GM18909 (cell line): ENCODE measurements around the gene SMURF1.
"Not testable (repeated sequence)": the region's sequence is repeated elsewhere in the genome, so short reads cannot be mapped to it uniquely, and the experiment has no call there.

ENCODE experiments used
- ATAC-seq: cut with Tn5 transposase; IDR thresholded peaks from one replicate; pipeline ENCODE4 v1.9.1; 2021; ENCODE audit warnings: mild to moderate bottlenecking; ENCODE audit not compliant: unreplicated experiment, poor library complexity

Gene SMURF1

DNA sequence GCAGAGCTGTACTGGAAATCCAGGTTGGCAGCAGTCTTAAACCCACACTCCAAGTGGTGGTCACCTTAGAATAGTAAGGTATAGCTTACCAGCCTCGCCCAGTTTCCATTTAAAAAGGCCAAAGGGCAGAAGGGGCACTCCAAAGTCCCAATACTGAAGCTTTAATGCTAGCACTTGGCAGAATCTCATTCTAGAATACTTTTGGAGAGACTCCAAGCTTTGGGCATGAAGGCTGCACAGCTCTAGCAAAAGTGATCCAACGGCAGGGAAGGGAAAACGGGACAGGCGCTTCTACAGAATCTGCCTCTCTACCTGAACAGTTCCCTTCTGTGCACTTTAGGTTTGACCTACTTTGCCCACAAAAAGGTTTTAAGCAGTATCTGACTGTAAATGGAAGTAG lies 19.7 kb downstream of the SMURF1 start:
- ATAC-seq = no peak

DNA sequence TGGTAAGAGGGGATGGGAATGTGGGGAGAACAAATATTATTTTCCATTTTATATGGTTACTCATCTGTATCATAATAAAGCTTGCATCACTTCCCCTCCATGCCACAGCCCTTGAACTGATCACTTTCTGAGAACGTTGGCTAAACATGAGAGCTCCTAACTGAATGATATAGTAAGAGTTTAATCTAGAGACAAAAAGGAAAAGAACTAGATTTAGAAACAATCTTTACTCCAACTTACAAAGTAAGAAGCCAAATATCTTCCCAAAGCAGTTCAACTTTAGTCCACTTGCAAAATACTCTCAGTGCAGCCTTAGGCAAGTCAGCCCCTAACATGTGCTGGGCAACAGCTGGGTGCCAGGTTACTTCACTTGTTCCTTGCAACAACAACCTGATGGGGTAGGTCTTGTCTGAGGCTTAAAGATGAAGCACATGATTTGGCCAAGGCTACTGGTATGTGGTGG lies 20.3 kb downstream of the SMURF1 start:
- no peak for ATAC-seq

DNA sequence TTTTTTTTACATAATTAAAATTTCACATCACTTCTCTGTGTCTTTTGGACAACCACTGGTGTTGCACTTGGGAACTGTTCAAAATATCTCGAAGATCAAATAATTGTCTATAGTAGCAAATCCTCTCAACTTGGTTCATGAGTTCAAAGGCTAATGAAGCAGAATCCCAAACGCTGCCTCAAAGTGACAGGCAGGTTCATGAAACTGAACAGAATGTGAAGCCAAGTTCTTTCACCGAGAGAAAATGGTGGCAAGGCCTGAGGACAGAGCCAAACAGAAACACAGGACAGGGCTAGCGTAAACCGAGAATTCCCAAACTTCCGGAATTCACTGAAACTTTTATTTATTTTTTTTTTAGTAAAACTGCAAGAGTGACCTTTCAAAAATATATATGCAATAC lies 21.1 kb downstream of the SMURF1 start:
- ATAC-seq = no peak

DNA sequence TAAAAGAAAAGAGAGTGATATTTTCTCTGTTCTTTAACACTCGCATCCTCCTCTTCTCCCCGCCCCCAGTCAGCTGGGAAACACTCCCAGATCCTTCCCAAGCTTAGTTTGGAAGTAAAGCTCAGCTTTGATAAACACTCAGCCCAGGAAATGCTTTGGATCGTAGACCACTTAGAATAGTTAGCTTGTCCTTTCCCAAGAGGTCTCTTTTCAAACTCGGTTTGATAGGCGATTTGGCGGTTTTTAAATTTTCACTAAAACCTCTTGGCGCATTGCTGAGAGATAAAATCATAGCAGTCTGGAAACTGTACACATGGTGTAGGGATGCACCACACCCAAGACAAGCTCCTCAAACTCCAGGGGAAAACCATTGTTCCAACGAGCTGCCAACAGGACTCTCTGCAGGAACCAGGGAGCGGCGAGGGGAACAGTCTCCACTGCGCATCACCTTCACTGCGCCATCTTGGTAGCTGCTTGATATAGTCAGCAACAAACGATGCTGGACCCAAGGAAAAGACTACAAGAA lies 22.3 kb downstream of the SMURF1 start:
- no peak for ATAC-seq

DNA sequence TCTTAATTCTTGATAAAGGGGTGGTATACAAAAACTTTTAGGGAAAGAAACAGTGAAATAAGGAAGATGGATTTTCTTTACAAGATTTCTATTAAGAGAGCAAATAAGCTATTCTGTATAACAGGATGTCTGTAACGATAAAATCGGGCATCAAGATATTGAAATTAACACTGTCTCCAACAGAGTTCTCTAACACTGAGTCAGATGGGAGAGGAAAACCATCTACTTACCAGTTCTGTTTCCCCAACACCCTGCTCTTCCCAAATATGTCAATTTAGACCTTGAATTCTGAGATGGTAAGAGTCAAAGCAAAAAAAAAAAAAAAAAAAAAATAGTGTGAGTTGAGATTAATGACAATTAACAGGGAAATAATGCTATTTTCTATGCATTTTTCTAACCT lies 23.0 kb downstream of the SMURF1 start:
- no peak for ATAC-seq

DNA sequence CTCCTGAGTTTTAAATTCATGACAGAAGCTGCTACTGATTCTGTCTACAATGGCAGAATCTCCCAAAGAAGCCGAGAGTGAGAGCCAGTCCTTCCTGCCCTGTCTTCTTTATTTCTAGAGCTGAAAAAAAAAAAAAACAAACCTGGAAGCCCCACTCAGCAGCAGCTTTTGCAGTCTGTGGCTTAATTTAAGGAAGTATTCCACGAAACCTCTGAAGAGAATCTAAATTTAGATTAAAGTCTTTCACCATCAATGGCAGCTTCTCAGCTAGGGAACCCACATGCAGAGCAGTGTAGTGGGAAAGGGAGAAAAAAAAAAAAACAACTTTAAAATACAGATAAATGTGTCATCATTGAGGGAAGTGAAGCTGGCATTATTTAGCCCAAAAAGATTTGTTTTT lies 23.4 kb downstream of the SMURF1 start:
- ATAC-seq = no peak

DNA sequence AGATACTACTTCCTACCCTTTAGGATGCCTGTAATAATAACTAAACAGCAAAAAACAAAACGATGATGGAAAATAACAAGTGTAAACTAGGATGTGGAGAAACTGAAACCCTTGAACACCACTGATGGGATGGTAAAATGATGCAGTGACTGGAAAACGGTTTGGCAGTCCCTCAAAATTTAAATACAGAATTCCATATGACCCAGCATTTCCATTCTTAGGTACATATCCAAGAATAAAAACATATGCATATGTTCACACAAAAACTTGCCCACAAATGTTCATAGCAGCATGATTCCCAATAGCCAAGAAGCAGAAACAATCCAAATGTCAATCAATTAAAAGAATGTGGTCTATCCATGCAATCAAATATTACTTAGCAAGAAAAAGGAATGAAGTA lies 25.8 kb downstream of the SMURF1 start:
- no peak for ATAC-seq

DNA sequence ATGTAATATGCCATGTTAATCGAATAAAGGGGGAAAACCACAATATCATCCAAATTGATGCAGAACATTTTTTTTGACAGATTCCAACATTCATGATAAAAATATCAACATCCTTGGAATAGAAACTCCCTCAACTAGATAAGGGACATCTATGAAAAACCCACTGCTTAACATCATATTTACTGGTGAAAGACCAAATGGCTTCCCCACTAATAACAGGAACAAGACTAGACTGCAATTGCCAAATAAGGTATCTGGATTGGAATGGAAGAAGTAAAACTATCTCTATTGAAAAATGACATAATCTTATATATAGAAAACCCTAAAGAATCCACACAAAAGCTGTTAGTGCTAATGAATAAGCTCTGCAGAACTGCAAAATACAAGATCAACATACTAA lies 27.8 kb downstream of the SMURF1 start:
- no peak for ATAC-seq

DNA sequence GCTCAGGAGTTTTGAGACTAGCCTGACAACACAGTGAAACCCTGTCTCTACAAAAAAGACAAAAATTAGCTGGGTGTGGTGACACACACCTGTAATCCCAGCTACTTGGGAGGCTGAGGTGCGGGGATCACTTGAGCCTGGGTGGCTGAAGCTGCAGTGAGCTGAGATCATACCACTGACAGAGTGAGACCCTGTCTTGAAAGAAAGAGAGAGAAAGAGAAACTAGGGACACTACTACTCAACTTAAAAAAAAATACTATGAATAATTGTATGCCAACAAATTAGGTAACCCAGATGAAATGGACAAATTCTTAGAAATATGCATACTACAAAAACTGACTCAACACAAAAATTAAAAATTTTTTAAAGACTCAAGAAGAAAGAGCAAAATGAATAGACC lies 28.5 kb downstream of the SMURF1 start:
- ATAC-seq = no peak

DNA sequence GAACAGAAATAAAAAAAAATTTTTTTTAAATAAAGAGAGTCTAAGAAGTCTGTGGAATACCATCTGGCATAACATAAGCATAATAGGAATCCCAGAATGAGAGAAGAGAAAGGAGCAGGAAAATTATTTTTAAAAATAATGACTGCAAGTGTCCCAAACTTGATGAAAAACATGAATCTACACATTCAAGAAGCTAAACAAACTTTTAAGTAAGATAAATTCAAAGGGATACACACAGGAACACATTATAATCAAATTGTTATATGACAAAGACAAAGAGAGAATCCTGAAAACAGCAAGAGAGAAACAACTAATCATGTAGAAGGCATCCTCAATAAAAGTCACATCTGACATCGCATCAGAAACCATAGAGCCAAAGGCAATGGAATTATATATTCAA lies 30.9 kb downstream of the SMURF1 start:
- ATAC-seq = no peak

DNA sequence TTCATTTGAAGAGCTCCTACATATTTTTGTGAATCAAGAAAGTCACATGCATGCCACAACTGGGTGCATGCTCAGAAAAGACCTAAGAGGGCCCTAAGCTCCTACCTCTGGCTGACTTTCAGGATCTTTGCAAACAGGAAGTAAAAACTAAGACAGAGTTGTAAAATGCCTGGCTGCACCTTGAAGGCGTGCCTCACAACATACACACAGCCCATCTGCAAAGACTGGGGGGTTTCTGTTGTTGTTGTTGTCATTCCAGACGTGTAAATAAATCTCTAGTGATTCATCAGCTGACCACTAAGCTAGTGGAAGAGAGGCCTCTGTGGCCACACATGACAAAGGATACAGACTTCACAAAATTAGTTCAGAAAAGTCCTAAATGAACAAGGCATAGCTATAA lies 31.8 kb downstream of the SMURF1 start:
- ATAC-seq = peak; percentile 82

DNA sequence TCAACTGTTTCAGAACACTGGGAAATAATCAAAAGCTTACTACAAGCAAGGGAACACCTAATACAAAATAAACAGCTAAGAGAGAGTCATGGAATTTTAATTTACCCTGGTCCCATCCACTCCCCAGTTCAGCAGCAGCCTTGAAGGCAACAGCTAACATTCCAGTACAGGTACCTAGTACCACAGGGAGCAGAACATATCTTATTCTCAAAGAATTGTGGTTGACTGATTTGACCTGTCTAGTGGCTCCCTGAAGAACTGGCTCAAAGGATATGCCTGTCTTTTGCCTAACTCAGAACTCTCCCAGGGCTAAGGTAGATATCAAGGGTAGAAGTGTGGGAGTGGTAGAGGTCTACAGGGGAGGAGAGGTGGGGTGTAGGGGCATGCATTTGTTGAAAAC lies 32.3 kb downstream of the SMURF1 start:
- peak; percentile 23 for ATAC-seq

DNA sequence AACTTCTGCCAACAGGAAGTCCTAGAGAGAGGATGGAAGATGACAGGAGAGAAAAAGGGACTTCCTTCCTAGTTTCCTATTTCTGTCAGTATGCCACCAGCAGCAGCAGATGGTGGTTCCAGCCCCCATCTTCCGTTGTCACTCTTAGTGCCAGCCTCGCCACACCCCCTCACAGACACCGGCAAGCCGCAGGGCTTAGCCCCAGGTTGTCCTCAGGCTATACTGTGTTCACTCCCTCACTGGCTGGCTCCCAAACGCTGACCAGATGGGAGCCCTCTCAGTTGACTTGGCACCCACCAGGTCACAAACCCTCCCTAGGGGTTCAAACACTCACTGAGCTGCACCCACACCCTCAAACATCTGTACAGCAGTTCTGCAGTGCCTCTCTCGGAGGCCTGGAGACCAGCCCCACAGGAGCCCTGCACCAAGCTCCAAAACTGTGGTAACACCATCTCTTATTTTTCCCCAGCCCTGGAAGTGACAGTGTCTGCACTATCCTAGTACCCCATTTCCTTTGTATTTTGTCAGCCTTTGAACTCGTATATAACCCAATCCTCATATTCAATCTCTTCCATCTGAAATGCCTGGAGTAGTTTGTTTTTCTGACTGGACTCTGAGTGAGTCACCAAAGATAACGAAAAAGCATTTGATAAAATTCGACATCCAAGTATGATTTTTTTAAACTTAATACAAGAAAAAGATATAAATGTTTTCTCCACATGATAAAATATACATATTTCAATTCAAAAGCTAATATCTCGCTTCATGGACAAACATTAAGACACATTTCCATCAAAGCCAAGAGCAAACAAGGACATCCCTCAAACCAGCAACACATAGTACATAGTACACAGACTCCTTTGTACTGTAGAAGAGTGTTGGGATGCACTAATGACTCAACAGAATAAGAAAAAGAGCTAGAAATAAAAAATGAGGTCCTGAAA lies 34.5 kb downstream of the SMURF1 start:
- no peak for ATAC-seq

DNA sequence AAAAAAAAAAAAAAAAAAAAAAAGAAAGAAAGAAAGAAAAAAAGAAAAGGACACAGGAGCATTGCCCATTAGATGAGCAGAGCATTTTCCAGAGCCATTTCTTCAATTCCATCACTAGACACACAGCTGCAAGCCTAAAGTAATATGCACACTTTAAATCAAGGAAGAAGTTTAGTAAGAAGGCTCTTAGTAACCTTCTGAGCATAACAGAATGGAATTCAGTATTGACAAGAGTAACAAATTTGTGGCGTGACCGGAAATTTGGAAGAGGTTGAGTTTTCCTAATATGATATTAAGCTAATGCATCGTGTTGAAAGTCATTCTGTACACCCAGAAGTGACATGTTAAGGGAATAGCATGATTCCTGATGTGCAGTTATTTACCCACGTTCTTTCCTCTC lies 35.3 kb downstream of the SMURF1 start:
- ATAC-seq = no peak

DNA sequence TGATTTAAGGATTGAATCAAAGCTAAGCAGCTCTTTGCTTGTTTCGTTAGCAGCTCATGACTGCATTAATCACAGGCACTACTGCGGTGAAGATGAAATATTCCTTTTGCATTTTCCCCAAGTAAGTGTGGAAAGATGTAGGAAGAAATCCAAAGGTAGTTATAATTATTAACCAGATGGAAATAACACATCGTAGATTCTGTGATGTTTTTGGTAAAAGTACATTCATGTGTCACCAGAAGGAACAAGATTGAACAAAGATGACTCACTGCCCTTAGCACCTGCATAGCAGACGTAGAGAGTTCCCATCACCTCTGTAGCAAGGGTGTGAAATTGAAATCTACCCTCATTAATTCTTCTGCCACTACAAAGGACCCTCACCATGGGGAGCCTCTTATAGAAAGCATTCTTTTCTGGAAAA lies 37.1 kb downstream of the SMURF1 start:
- no peak for ATAC-seq

DNA sequence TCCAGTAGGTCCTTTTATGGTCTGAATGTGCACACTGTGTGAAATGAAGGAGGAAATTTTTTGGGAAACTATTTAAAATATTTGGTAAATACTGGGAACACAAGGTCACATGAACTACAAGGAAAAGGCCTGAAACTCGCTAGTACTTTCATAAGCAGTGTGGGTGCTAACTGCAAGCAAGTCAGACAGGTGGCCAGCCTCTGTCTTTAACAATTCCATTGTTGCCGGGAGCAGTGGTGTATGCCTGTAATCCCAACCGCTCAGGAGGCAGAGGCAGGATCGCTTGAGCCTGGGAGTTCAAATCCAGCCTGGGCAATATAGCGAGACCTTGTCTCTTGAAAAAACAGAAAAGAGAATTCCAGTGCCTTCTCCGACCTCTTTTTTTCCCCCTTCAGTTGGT lies 37.5 kb downstream of the SMURF1 start:
- no peak for ATAC-seq

DNA sequence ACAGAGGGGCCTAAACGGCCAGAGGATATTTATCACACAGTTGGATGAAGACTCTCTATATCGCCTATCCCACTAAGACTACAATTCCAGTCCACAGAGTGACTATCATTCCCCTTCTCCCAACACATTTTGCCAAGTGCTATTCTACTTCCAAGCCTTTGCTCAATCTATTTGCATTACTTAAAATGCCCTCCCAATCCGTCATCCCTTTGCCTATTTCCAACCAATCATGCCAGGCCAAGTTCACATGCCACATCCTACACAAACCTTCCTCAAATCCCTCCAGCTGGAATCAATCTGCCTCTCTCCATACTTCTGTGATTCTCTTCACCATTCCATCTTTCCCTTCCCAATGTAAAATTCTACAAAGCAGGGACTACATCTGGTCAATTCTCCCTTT lies 38.2 kb downstream of the SMURF1 start:
- no peak for ATAC-seq

DNA sequence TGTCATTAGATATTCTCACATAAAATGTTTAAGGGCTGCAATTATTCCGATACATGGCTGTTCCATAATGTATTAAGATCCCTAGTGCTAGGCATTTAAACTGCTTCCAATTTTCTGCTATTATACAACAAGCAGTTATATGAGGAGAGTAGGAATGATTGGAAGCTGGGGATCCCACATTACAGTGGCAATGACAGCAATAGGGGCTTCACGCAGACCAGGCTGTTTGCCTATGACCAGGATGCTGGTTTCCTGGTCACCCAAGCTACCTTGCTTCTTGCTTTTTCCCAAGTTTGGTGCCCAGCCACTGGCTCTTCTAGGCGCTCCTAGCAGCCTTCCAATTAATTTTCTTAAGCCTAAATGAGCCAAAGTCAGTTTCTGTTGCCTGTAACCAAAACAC lies 39.3 kb downstream of the SMURF1 start:
- ATAC-seq = no peak

DNA sequence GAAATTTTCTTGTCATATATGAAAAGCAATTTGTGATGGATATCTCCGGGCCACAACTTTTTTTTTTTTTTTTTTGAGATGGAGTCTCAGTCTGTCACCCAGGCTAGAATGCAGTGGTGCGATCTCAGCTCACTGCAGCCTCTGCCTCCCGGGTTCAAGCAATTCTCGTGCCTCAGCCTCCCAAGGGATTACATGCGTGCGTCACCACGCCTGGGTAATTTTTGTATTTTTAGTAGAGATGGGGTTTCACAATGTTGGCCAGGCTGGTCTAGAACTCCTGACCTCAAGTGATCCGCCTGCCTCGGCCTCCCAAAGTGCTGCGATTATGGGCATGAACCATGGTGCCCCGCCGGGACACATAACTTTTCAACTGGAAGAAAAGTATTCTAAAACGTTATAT lies 40.1 kb downstream of the SMURF1 start:
- not testable (repeated sequence) for ATAC-seq

DNA sequence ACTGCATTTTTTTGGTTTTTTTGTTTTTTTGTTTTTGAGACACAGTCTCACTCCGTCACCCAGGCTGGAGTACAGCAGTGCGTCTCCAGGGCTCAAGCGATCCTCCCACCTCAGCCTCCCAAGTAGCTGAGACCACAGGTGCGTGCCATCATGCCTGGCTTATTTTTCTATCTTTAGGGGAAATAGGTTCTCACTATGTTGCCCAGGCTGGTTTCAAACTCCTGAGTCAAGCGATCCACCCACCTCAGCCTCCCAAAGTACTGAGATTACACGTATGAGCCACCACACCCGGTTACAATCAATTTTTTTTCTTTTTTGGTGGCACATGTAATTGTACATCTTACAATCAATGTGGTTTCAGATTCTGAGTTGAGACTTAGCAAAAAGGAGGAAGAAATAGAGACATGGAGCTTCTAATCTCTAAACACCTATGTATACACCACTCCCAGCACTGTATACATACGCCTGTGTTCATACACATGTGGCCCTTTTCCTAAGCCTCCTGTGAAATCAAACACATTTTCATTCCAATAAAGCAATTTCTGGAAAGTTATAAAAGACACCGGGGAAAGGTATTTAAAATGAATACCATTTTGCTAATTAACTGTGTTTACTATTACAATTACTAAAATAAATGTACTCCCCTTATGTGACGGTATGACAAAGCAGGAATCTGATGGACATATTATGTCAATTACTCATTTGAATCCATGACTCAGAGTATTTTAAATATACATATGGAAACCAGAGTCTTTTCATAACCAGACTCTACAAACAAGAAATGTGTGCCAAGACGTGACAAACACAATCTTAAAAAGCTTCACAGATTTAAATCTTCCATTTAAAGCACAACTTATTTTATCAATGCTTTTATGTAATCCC lies 40.9 kb downstream of the SMURF1 start:
- ATAC-seq = no peak

DNA sequence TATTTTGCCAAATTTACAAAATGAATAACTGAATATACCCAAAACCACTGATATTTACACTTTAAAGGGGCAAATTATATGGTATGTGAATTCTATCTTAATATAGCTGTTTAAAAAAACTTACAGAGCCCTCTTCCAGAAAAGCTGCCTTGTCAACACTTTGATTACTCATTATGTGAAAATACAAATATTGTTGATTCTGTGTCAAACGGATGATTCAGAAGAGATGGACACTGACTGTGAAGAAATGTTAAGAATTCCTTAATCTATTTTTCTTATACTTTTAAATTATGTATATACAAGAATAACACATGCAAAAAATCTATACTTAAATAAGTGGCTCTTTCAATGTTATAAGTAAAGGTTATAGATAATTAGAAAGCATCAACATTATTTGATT lies 41.5 kb downstream of the SMURF1 start:
- no peak for ATAC-seq
